OCI-LY7 (cell line): ENCODE data around the gene ZNF205.

Experiments used
- CTCF ChIP-seq: fragments of 200-600 bp; sonication (generic); conservative IDR thresholded peaks from 2 replicates; pipeline ENCODE4 v1.5.1; 2014; ENCODE audit warnings: mild to moderate bottlenecking, antibody characterized with exemption, low read length, moderate library complexity, mixed read lengths
- EZH2phosphoT487 ChIP-seq: fragments of 200-600 bp; sonication (generic); IDR thresholded peaks from 2 replicates; pipeline ENCODE4 v1.6.1; 2018; ENCODE audit warnings: low read depth, borderline replicate concordance, mild to moderate bottlenecking, mixed run types, antibody characterized with exemption, low read length, moderate library complexity, mixed read lengths

GRCh38 chr16:3099732-3100499, 12.5 kb upstream of the ZNF205 start:
- TF ChIP-seq CTCF (no peak), EZH2phosphoT487 (no peak)
